BJ (cell line): ENCODE results near the gene MAST1. TPM values are rescaled to one million over a fixed set of nuclear protein-coding genes. Genes with fewer than 3 reads are reported as not detected.

ENCODE experiments used
- CTCF ChIA-PET: fragments of 350-600 bp; formaldehyde crosslinking; extraction: SDS; loops from one replicate; lab custom pipeline; 2021; ENCODE audit warnings: antibody characterized with exemption, inconsistent platforms; lab: Yijun Ruan, JAX
- POLR2A ChIA-PET: fragments of 300-600 bp; sonication (Branson Sonifier 250); formaldehyde crosslinking; extraction: SDS; loops from one replicate; lab custom pipeline; 2021; ENCODE audit warnings: antibody characterized with exemption; lab: Charles Lee
- DNase-seq: peaks from one replicate; pipeline ENCODE4 v3.0.0-alpha.2; 2011; ENCODE audit warnings: low read depth
- H3K27me3 ChIP-seq: 2 replicates; pipeline ENCODE4 v1.6.0; 2011; ENCODE audit warnings: low read length; ENCODE audit not compliant: control insufficient read depth, insufficient read depth
- H3K36me3 ChIP-seq: 2 replicates; pipeline ENCODE4 v1.5.1; 2011; ENCODE audit warnings: low read length; ENCODE audit not compliant: control insufficient read depth, insufficient read depth
- H3K4me3 ChIP-seq: 2 replicates; pipeline ENCODE4 v1.5.1; 2011; ENCODE audit warnings: low read depth, mild to moderate bottlenecking, control low read depth, low read length
- polyA plus RNA-seq: library from polyadenylated mRNA; depleted of rRNA; stranded (reverse); fragments of >200 nt; gene quantifications from 2 replicates; pipeline ENCODE4 v1.2.3, GENCODE V29; 2011
- TF ChIP-seq, protein P1 (sequence below): IDR thresholded peaks from 2 replicates; pipeline ENCODE4 v1.5.1; 2011; ENCODE audit warnings: low read depth, mild to moderate bottlenecking, control low read depth, inconsistent platforms, low read length, moderate library complexity; ENCODE audit not compliant: insufficient read depth

The MAST1 gene
- polyA plus RNA-seq, 1 experiment = 0.25 TPM

DNA sequence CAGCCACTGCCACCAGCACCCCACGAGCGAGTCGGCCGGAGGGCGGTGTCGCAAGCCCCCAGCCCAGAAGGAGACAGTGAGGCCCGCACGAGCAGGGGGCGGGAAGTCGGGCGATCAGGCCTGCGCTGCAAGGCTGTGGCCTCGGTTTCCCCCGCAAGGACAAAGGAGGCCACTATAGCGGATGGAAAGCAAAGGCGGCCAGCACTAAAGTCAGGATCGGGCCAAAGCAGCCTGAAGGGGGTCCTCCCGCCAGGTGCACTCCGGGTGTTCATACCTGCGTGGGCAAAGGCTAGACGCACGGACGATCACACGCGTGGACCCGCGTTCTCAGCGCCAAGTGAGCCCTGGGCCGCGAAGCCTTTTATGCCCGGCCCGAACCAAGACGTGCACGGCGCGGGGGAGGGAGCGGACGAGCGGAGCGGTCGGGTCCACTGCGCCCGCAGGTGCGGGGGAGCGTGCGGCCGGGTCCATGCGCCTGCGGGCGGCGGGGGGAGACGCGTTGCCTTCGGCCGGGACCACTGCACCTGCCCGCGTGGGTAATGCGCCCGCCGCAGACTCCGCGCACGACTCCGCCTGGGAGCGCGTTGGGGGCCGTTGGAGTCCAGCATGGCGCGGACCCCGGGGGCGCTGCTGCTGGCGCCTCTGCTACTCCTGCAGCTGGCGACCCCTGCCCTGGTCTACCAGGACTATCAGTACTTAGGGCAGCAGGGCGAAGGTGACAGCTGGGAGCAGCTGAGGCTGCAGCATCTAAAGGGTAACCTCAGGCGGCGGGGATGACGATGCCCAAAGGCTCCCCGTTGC lies 36.6 kb upstream of the MAST1 start, which contains the start of the genes PRDX2 and THSD8:
PRDX2 (minus strand) TSS at position 335 of the 801 bp plus-strand sequence. CDS start 539 bp downstream, outside the sequence.
THSD8 (plus strand) TSS at position 604 of the 801 bp plus-strand sequence; CDS start at position 607, 3 bp downstream.
- POLR2A ChIA-PET = interaction anchor here (0.5 kb wide), 1 partner anchor 10 kb away, joined by 4 read pairs; no protein-coding TSS in a partner anchor
- CTCF ChIA-PET = interaction anchor here (0.8 to 17.9 kb wide), 5 partner anchors 13 to 46 kb away, joined by 3 to 874 read pairs (median 4); partner anchors contain the start of gene HOOK2
- DNase-seq = no peak

DNA sequence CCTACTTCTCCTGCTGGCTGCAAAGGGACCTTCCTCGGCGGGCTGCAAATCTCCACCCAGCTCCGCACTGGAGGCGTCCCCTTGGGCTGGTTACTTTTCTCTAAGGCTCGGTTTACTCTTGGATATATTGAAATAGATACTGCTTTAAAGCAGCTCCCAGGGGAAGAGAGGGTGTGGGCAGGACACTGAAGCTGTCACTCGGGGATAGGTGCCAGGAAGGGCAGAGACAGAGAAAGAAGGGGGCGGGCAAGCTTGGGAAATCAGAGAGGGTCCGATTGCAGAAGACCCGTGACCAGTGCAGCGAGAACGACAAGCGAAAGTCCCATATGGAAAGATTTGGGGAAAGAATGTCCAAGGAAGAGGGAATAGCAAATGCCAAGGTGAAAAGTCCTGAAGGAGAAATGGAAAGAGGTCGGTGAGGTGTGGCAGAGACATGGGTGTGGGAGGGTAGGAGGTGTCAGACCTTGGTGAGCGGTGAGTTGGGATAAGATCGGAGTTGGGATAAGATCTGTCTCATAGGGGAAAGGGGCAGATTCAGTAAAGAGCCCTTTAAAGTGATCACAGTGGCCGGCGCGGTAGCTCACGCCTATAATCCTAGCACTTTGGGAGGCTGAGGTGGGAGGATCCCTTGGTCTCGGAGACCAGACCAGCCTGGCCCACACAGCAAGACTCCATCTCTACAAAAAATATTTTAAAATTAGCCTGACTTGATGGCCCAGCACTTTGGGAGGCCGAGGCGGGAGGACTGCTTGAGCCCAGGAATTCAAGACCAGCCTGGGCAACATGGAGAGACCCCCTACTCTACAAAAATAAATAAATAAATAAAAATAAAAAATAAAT lies 35.8 kb upstream of the MAST1 start:
- no peak for DNase-seq
- Histone ChIP-seq H3K4me3 (peak overlapping the region; percentile 93), H3K27me3 (no peaks in the 10 kb centered on the region), H3K36me3 (peaks cover 7% of the 10 kb centered on the region)
- ChIA-PET CTCF (interaction anchor here (0.8 to 17.9 kb wide), 6 partner anchors 12 to 45 kb away, joined by 3 to 874 read pairs (median 4); partner anchors contain the start of gene HOOK2), POLR2A (interaction anchor here (0.5 kb wide), 1 partner anchor 11 kb away, joined by 4 read pairs; no protein-coding TSS in a partner anchor)
- TF ChIP-seq, protein P1, sequence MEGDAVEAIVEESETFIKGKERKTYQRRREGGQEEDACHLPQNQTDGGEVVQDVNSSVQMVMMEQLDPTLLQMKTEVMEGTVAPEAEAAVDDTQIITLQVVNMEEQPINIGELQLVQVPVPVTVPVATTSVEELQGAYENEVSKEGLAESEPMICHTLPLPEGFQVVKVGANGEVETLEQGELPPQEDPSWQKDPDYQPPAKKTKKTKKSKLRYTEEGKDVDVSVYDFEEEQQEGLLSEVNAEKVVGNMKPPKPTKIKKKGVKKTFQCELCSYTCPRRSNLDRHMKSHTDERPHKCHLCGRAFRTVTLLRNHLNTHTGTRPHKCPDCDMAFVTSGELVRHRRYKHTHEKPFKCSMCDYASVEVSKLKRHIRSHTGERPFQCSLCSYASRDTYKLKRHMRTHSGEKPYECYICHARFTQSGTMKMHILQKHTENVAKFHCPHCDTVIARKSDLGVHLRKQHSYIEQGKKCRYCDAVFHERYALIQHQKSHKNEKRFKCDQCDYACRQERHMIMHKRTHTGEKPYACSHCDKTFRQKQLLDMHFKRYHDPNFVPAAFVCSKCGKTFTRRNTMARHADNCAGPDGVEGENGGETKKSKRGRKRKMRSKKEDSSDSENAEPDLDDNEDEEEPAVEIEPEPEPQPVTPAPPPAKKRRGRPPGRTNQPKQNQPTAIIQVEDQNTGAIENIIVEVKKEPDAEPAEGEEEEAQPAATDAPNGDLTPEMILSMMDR = no peak

More for the DNA sequence above, 36.6 kb upstream of the MAST1 start, which contains the start of the genes PRDX2 and THSD8:
- H3K4me3 ChIP-seq = peak within 1 kb of the TSS; percentile 93
- TF ChIP-seq, protein P1 = no peak
- no peaks in the 10 kb centered on the region for H3K27me3 ChIP-seq
- H3K36me3 ChIP-seq = peaks cover 10% of the 10 kb centered on the region

- TF ChIP-seq, protein P1 = no peak
- Histone ChIP-seq H3K4me3 (no peak overlapping the region), H3K27me3 (no peaks in the 10 kb centered on the region), H3K36me3 (peaks cover 6% of the 10 kb centered on the region)
- DNase-seq = no peak
- ChIA-PET POLR2A (no interaction called here), CTCF (interaction anchor here (0.5 to 17.9 kb wide), 3 partner anchors 37 to 1506 kb away, joined by 5 to 874 read pairs (median 14); partner anchors contain the start of gene HOOK2)
Measured at GRCh38 chr19:12804051-12804450, 34.3 kb upstream of the MAST1 start.

GRCh38 chr19:12806242-12807081 lies 31.9 kb upstream of the MAST1 start, which contains the start of gene RNASEH2A:
Gene RNASEH2A (plus strand): TSS chr19:12806584. CDS start chr19:12806674, 90 bp downstream.
- ChIA-PET CTCF (interaction anchor here (0.6 to 17.9 kb wide), 7 partner anchors 9 to 195 kb away, joined by 3 to 874 read pairs (median 7); partner anchors contain the start of gene HOOK2), POLR2A (interaction anchor here (0.6 kb wide), 1 partner anchor 346 kb away, joined by 3 read pairs; no protein-coding TSS in a partner anchor)
- H3K27me3 ChIP-seq = no peaks in the 10 kb centered on the region
- H3K36me3 ChIP-seq = peaks cover 2% of the 10 kb centered on the region; the same call in 1 of the 2 replicates
- H3K4me3 ChIP-seq = peak within 1 kb of the TSS; percentile 70
- TF ChIP-seq, protein P1 = peak; percentile 9; the same call in 1 of the 2 replicates
- no peak for DNase-seq
